Endodermal cell (in vitro differentiated cells): ENCODE measurements around the gene SLC6A5. TPM values are rescaled to one million over a fixed set of nuclear protein-coding genes. Genes with fewer than 3 reads are reported as not detected.

Source experiments
- DNase-seq: peaks from one replicate; pipeline ENCODE4 v3.0.0-alpha.2; 2017
- H3K27ac ChIP-seq: 2 replicates; pipeline ENCODE4 v1.5.1; 2013; ENCODE audit warnings: mild to moderate bottlenecking, low read depth, low read length, moderate library complexity
- H3K27me3 ChIP-seq: 2 replicates; pipeline ENCODE4 v1.6.1; 2013; ENCODE audit warnings: mild to moderate bottlenecking, low read length, moderate library complexity; ENCODE audit not compliant: insufficient read depth, control insufficient read depth, poor library complexity, severe bottlenecking
- H3K36me3 ChIP-seq: 2 replicates; pipeline ENCODE4 v1.7.0; 2013; ENCODE audit warnings: mild to moderate bottlenecking, low read length, moderate library complexity; ENCODE audit not compliant: control insufficient read depth, insufficient read depth
- H3K4me1 ChIP-seq: one replicate; pipeline ENCODE4 v1.7.0; 2013; ENCODE audit warnings: low read length; ENCODE audit not compliant: control insufficient read depth, insufficient read depth
- H3K4me3 ChIP-seq: 2 replicates; pipeline ENCODE4 v1.5.1; 2013; ENCODE audit warnings: mild to moderate bottlenecking, low read length, moderate library complexity
- H3K9ac ChIP-seq: 2 replicates; pipeline ENCODE4 v1.6.1; 2013; ENCODE audit warnings: mild to moderate bottlenecking, low read length, moderate library complexity; ENCODE audit not compliant: poor library complexity, severe bottlenecking; ENCODE audit errors: extremely low read depth
- H3K9me3 ChIP-seq: 2 replicates; pipeline ENCODE4 v1.6.1; 2013; ENCODE audit warnings: mild to moderate bottlenecking, low read length, moderate library complexity; ENCODE audit not compliant: control insufficient read depth
- H3K27ac Mint-ChIP-seq: 2 replicates; pipeline ENCODE4 v1.8.0; 2020; ENCODE audit warnings: mixed read lengths
- H3K27me3 Mint-ChIP-seq: 2 replicates; pipeline ENCODE4 v1.8.0; 2021; ENCODE audit warnings: mild to moderate bottlenecking, mixed read lengths; ENCODE audit not compliant: insufficient read depth
- H3K36me3 Mint-ChIP-seq: 2 replicates; pipeline ENCODE4 v1.8.0; 2020; ENCODE audit warnings: low read depth, mixed read lengths
- H3K4me1 Mint-ChIP-seq: 2 replicates; pipeline ENCODE4 v1.8.0; 2020; ENCODE audit warnings: mixed read lengths
- H3K4me3 Mint-ChIP-seq: 2 replicates; pipeline ENCODE4 v1.8.0; 2020; ENCODE audit warnings: mild to moderate bottlenecking, moderate library complexity, mixed read lengths
- H3K9me3 Mint-ChIP-seq: 2 replicates; pipeline ENCODE4 v1.8.0; 2020; ENCODE audit warnings: mild to moderate bottlenecking, mixed read lengths
- WGBS, 2 experiments: methylation state at CpG; one replicate each; pipeline versions ENCODE4 v1.1.5 to v1.1.7; 2013; ENCODE audit warnings: missing lambda C conversion rate in 2 of 2, mixed read lengths in 1 of 2; ENCODE audit not compliant: insufficient coverage in 1 of 2, insufficient read length in 1 of 2; 5-methylcytosine and 5-hydroxymethylcytosine counted together
- total RNA-seq, 2 donors: library from RNA; stranded (reverse); fragmentation: NEBNext Ultra II Directional in 1 of 2; extraction: Animal tissue kit (Norgen Biotek cat#: 25700) in 1 of 2; gene quantifications; 2 replicates in 1 of 2; 3 replicates in 1 of 2; pipeline ENCODE4 v1.2.1, GENCODE V29; 2021
- TF ChIP-seq, protein P1 (sequence below): fragments of 200-600 bp; sonication (generic); conservative IDR thresholded peaks from 2 replicates; pipeline ENCODE4 v1.5.0; 2021; ENCODE audit warnings: antibody characterized with exemption, mild to moderate bottlenecking

SLC6A5 gene
- total RNA-seq, 2 donors from 2014 or later: not detected

GRCh38 chr11:20610825-20611224 lies 11.4 kb downstream of the SLC6A5 start:
- TF ChIP-seq, protein P1, sequence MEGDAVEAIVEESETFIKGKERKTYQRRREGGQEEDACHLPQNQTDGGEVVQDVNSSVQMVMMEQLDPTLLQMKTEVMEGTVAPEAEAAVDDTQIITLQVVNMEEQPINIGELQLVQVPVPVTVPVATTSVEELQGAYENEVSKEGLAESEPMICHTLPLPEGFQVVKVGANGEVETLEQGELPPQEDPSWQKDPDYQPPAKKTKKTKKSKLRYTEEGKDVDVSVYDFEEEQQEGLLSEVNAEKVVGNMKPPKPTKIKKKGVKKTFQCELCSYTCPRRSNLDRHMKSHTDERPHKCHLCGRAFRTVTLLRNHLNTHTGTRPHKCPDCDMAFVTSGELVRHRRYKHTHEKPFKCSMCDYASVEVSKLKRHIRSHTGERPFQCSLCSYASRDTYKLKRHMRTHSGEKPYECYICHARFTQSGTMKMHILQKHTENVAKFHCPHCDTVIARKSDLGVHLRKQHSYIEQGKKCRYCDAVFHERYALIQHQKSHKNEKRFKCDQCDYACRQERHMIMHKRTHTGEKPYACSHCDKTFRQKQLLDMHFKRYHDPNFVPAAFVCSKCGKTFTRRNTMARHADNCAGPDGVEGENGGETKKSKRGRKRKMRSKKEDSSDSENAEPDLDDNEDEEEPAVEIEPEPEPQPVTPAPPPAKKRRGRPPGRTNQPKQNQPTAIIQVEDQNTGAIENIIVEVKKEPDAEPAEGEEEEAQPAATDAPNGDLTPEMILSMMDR: no peak
- Mint-ChIP-seq H3K27me3 (peaks cover 26% of the 10 kb centered on the region), H3K4me1 (peaks cover 27% of the 10 kb centered on the region), H3K27ac (no peak overlapping the region), H3K9me3 (no peaks in the 10 kb centered on the region), H3K36me3 (no peaks in the 10 kb centered on the region), H3K4me3 (no peak overlapping the region)
- no peak for DNase-seq
- H3K9ac ChIP-seq: no peak overlapping the region
- peaks cover 6% of the 10 kb centered on the region for H3K4me1 ChIP-seq
- H3K36me3 ChIP-seq: no peaks in the 10 kb centered on the region
- 89 to 94% methylated on average over 2 to 3 of the region's 3 CpGs for WGBS, 2 experiments
- no peak overlapping the region for H3K27ac ChIP-seq
- H3K4me3 ChIP-seq: peak overlapping the region; percentile 24
- H3K9me3 ChIP-seq: no peaks in the 10 kb centered on the region
- H3K27me3 ChIP-seq: peaks cover 37% of the 10 kb centered on the region

GRCh38 chr11:20611445-20611844 lies 12.0 kb downstream of the SLC6A5 start:
- H3K4me1 Mint-ChIP-seq: peaks cover 27% of the 10 kb centered on the region
- H3K4me3 Mint-ChIP-seq: no peak overlapping the region

GRCh38 chr11:20611892-20612291 lies 12.5 kb downstream of the SLC6A5 start:
- Histone ChIP-seq H3K9ac (no peak overlapping the region), H3K27ac (no peak overlapping the region), H3K4me3 (no peak overlapping the region), H3K9me3 (no peaks in the 10 kb centered on the region), H3K4me1 (peaks cover 7% of the 10 kb centered on the region), H3K27me3 (peaks cover 26% of the 10 kb centered on the region), H3K36me3 (no peaks in the 10 kb centered on the region)
- no peaks in the 10 kb centered on the region for H3K36me3 Mint-ChIP-seq
- H3K9me3 Mint-ChIP-seq: no peaks in the 10 kb centered on the region
- H3K27me3 Mint-ChIP-seq: peaks cover 24% of the 10 kb centered on the region
- no peak overlapping the region for H3K27ac Mint-ChIP-seq
- 100% methylated on average over 1 to 4 of the region's 4 CpGs for WGBS, 2 experiments
- H3K4me1 Mint-ChIP-seq: peaks cover 27% of the 10 kb centered on the region
- DNase-seq: no peak
- no peak overlapping the region for H3K4me3 Mint-ChIP-seq
- TF ChIP-seq, protein P1: no peak

More at GRCh38 chr11:20611445-20611844, 12.0 kb downstream of the SLC6A5 start:
- H3K27me3 Mint-ChIP-seq: peaks cover 22% of the 10 kb centered on the region
- no peaks in the 10 kb centered on the region for H3K36me3 ChIP-seq
- TF ChIP-seq, protein P1: no peak
- peaks cover 30% of the 10 kb centered on the region for H3K27me3 ChIP-seq
- H3K27ac Mint-ChIP-seq: no peak overlapping the region
- H3K4me1 ChIP-seq: peaks cover 6% of the 10 kb centered on the region
- no peaks in the 10 kb centered on the region for H3K9me3 Mint-ChIP-seq
- H3K27ac ChIP-seq: no peak overlapping the region
- H3K9ac ChIP-seq: no peak overlapping the region
- no peak for DNase-seq
- no peak overlapping the region for H3K4me3 ChIP-seq
- H3K36me3 Mint-ChIP-seq: no peaks in the 10 kb centered on the region
- H3K9me3 ChIP-seq: no peaks in the 10 kb centered on the region
- WGBS, 2 experiments: 83 to 93% methylated on average over 1 to 2 of the region's 2 CpGs
